ENCODE results near the gene RARRES1. TPM values are rescaled to one million over a fixed set of nuclear protein-coding genes. Genes with fewer than 3 reads are reported as not detected.

RARRES1 gene
- total RNA-seq, 6 experiments from 2014 or later: 1.8 to 9.2 (median 7.0) TPM

DNA sequence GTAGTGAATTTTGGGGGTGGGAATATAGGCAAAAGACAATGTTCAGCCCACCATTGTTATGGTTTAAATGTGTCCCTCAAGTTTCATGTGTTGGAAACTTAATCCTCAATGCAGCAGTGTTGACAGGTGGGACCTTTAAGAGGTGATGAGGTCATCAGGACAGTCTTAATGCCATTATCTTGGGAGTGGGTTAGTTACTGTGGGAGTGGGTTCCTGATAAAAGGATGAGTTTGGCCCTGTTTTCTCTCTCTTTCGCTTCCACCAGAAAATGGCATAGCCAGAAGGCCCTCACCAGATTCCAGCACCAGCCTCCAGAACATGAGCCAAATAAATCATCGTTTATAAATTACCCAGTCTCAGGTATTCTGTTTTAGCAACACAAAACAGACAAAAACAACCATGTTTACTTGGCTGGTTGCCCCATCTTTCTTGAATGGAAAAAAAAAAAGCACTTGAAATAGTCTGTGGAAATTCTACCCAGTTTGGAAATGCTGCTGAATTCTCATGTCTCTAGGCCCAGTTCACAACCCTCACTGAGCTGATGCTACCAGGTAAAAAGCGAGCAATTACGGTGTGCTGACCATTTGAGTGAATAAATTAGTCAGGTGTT, 38.6 kb upstream of the RARRES1 start:
- 88% methylated on average over 3 of the region's 4 CpGs for WGBS (ENCODE audit: insufficient coverage, low coverage, low lambda C conversion rate, missing lambda C conversion rate)

GRCh38 chr3:158769952-158770740, 37.9 kb upstream of the RARRES1 start:
- no peak for TF ChIP-seq POLR2A (IDR thresholded peaks at IDR 0.05)
- TF ChIP-seq, protein P1, sequence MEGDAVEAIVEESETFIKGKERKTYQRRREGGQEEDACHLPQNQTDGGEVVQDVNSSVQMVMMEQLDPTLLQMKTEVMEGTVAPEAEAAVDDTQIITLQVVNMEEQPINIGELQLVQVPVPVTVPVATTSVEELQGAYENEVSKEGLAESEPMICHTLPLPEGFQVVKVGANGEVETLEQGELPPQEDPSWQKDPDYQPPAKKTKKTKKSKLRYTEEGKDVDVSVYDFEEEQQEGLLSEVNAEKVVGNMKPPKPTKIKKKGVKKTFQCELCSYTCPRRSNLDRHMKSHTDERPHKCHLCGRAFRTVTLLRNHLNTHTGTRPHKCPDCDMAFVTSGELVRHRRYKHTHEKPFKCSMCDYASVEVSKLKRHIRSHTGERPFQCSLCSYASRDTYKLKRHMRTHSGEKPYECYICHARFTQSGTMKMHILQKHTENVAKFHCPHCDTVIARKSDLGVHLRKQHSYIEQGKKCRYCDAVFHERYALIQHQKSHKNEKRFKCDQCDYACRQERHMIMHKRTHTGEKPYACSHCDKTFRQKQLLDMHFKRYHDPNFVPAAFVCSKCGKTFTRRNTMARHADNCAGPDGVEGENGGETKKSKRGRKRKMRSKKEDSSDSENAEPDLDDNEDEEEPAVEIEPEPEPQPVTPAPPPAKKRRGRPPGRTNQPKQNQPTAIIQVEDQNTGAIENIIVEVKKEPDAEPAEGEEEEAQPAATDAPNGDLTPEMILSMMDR (IDR thresholded peaks at IDR 0.05): no peak
- Histone ChIP-seq H3K9me3 (no peaks in the 10 kb centered on the region), H3K36me3 (no peaks in the 10 kb centered on the region), H3K27ac (peak overlapping the region in 2 of 3 donors; percentile 15 to 33), H3K27me3 (no peaks in the 10 kb centered on the region), H3K4me1 (peaks cover 0 to 18% (median 0%) of the 10 kb centered on the region in 4 donors), H3K4me3 (no peak overlapping the region)
- WGBS (ENCODE audit: insufficient coverage, low coverage, low lambda C conversion rate, missing lambda C conversion rate): 78% methylated on average over 7 of the region's 10 CpGs
- DNase-seq (no peak), ATAC-seq (no peak)
- intact Hi-C loops (cut with DNase I): no loop called here

More for the DNA sequence above, 38.6 kb upstream of the RARRES1 start:
- peaks cover 0 to 18% (median 0%) of the 10 kb centered on the region in 4 donors for H3K4me1 ChIP-seq
- no peaks in the 10 kb centered on the region for H3K9me3 ChIP-seq
- H3K27ac ChIP-seq: no peak overlapping the region
- H3K4me3 ChIP-seq: no peak overlapping the region
- intact Hi-C loops (cut with DNase I): no loop called here
- no peak for DNase-seq
- H3K27me3 ChIP-seq: no peaks in the 10 kb centered on the region
- no peaks in the 10 kb centered on the region for H3K36me3 ChIP-seq
- ATAC-seq: no peak
- TF ChIP-seq, protein P1 (IDR thresholded peaks at IDR 0.05): no peak
- TF ChIP-seq POLR2A (IDR thresholded peaks at IDR 0.05): no peak

DNA sequence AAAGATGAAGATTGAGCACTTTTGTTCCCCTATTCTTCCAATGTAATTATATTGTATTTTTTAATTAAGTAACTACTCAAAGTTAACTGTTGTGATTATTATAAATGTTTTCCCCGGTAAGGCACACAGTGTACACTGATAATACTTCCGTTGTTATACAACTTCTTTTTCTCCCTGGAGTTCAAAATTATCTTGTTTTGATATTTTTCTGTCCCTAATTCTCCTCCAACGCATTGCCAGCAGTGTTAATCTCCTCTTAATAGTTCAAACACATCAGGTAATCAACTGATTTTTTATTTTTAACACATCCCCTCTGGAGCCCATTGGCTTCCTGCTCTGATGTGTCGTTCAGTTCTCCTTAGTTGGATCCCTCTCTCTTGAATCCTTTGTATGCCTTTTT, 37.3 kb upstream of the RARRES1 start:
- TF ChIP-seq, protein P1 (IDR thresholded peaks at IDR 0.05): no peak
- no peak for TF ChIP-seq POLR2A (IDR thresholded peaks at IDR 0.05)
- DNase-seq (no peak), ATAC-seq (peak in 1 of 4 donors; percentile 20)
- H3K36me3 ChIP-seq: no peaks in the 10 kb centered on the region
- peaks cover 0 to 18% (median 0%) of the 10 kb centered on the region in 4 donors for H3K4me1 ChIP-seq
- H3K27me3 ChIP-seq: no peaks in the 10 kb centered on the region
- H3K9me3 ChIP-seq: no peaks in the 10 kb centered on the region
- H3K4me3 ChIP-seq: no peak overlapping the region
- peak overlapping the region in 2 of 3 donors; percentile 15 to 33 for H3K27ac ChIP-seq
- 54% methylated on average over 4 of the region's 4 CpGs for WGBS (ENCODE audit: insufficient coverage, low coverage, low lambda C conversion rate, missing lambda C conversion rate)
- intact Hi-C loops (cut with DNase I): no loop called here

GRCh38 chr3:158768881-158769543, 36.8 kb upstream of the RARRES1 start:
- Histone ChIP-seq H3K4me1 (peaks cover 0 to 18% (median 0%) of the 10 kb centered on the region in 4 donors), H3K9me3 (no peaks in the 10 kb centered on the region), H3K36me3 (no peaks in the 10 kb centered on the region), H3K27ac (peak overlapping the region; percentile 15 to 33 (median 17)), H3K4me3 (no peak overlapping the region), H3K27me3 (no peaks in the 10 kb centered on the region)
- intact Hi-C loops (cut with DNase I): no loop called here
- TF ChIP-seq, protein P1 (IDR thresholded peaks at IDR 0.05): no peak
- TF ChIP-seq POLR2A (IDR thresholded peaks at IDR 0.05): no peak
- ATAC-seq (peak; percentile 54 to 68 (median 62)), DNase-seq (no peak)
- 54% methylated on average over 8 of the region's 8 CpGs for WGBS (ENCODE audit: insufficient coverage, low coverage, low lambda C conversion rate, missing lambda C conversion rate)
